GM23338 (cell line): Measurements from ENCODE around the gene PACSIN1. TPM values are rescaled to one million over a fixed set of nuclear protein-coding genes. Genes with fewer than 3 reads are reported as not detected.

Source experiments
- ATAC-seq: fragments of 200-7000 bp; cut with Tn5 transposase; 3 replicates; pipeline ENCODE4 v1.9.1; 2020
- DNase-seq: peaks from one replicate; pipeline ENCODE4 v3.0.0-alpha.2; 2015; ENCODE audit warnings: low spot score
- H2AFZ ChIP-seq: fragments of 200-600 bp; sonication (generic); 2 replicates; pipeline ENCODE4 v1.8.0; 2016; ENCODE audit warnings: antibody characterized with exemption, mild to moderate bottlenecking, moderate library complexity
- H3F3A ChIP-seq: fragments of 200-600 bp; sonication (generic); replicated peaks from 2 replicates; pipeline ENCODE4 v1.8.0; 2017; ENCODE audit warnings: antibody characterized with exemption, mixed run types, low read depth
- H3K27ac ChIP-seq: fragments of 200-600 bp; sonication (generic); 2 replicates; pipeline ENCODE4 v1.6.1; 2016; ENCODE audit warnings: low read depth
- H3K27me3 ChIP-seq: fragments of 200-600 bp; sonication (generic); 2 replicates; pipeline ENCODE4 v1.8.0; 2016; ENCODE audit warnings: mild to moderate bottlenecking, mixed run types, moderate library complexity; ENCODE audit not compliant: insufficient read depth
- H3K36me3 ChIP-seq: fragments of 200-600 bp; sonication (generic); 2 replicates; pipeline ENCODE4 v1.8.0; 2016; ENCODE audit warnings: mild to moderate bottlenecking; ENCODE audit not compliant: insufficient read depth
- H3K4me1 ChIP-seq: fragments of 200-600 bp; sonication (generic); 2 replicates; pipeline ENCODE4 v1.8.0; 2016; ENCODE audit warnings: mild to moderate bottlenecking, moderate library complexity; ENCODE audit not compliant: insufficient read depth
- H3K4me2 ChIP-seq: fragments of 200-600 bp; sonication (generic); 2 replicates; pipeline ENCODE4 v1.7.1; 2017; ENCODE audit warnings: mixed run types
- H3K4me3 ChIP-seq: fragments of 200-600 bp; sonication (generic); 2 replicates; pipeline ENCODE4 v1.6.1; 2016; ENCODE audit warnings: mixed run types
- H3K79me2 ChIP-seq: fragments of 200-600 bp; sonication (generic); replicated peaks from 2 replicates; pipeline ENCODE4 v1.8.0; 2017; ENCODE audit warnings: mild to moderate bottlenecking; ENCODE audit not compliant: insufficient read depth
- H3K9me2 ChIP-seq: fragments of 200-600 bp; sonication (generic); 2 replicates; pipeline ENCODE4 v1.8.0; 2017; ENCODE audit not compliant: insufficient read depth
- H4K20me1 ChIP-seq: fragments of 200-600 bp; sonication (generic); replicated peaks from 2 replicates; pipeline ENCODE4 v1.8.0; 2017; ENCODE audit warnings: mild to moderate bottlenecking; ENCODE audit not compliant: insufficient read depth
- H3K27ac Mint-ChIP-seq: 2 replicates; pipeline ENCODE4 v1.8.0; 2020; ENCODE audit warnings: inconsistent platforms, mild to moderate bottlenecking, moderate library complexity, mixed read lengths
- H3K27me3 Mint-ChIP-seq: 3 replicates; pipeline ENCODE4 v1.8.0; 2022; ENCODE audit warnings: low read depth, mild to moderate bottlenecking, moderate library complexity, mixed read lengths, inconsistent platforms; ENCODE audit not compliant: insufficient read depth, poor library complexity
- H3K36me3 Mint-ChIP-seq: 3 replicates; pipeline ENCODE4 v1.8.0; 2021; ENCODE audit warnings: low read depth, mild to moderate bottlenecking, inconsistent platforms, moderate library complexity, mixed read lengths
- H3K4me1 Mint-ChIP-seq: 3 replicates; pipeline ENCODE4 v1.8.0; 2020; ENCODE audit warnings: mild to moderate bottlenecking, inconsistent platforms, mixed read lengths
- H3K4me3 Mint-ChIP-seq: 3 replicates; pipeline ENCODE4 v1.8.0; 2021; ENCODE audit warnings: moderate library complexity, mild to moderate bottlenecking, inconsistent platforms, mixed read lengths
- H3K9me3 Mint-ChIP-seq: 3 replicates; pipeline ENCODE4 v1.8.0; 2020; ENCODE audit warnings: moderate library complexity, mild to moderate bottlenecking, inconsistent platforms, mixed read lengths
- CREB1 ChIP-seq: fragments of 250-450 bp; sonication (Bioruptor Pico); IDR thresholded peaks from 2 replicates; pipeline ENCODE4 v1.5.0; 2020; ENCODE audit warnings: low read depth, mild to moderate bottlenecking, moderate library complexity
- CTCF ChIP-seq, 2 experiments: fragments of 200-600 bp in 1 of 2; sonication (generic) in 1 of 2; conservative IDR thresholded peaks; 2 replicates each; pipeline versions ENCODE4 v1.5.1 to v1.6.1; 2016 to 2017; ENCODE audit warnings: antibody characterized with exemption in 2 of 2, low read depth in 2 of 2, mild to moderate bottlenecking in 2 of 2, moderate library complexity in 1 of 2
- ETS1 ChIP-seq: IDR thresholded peaks from 2 replicates; pipeline ENCODE4 v1.6.1; 2016; ENCODE audit warnings: antibody characterized with exemption
- EZH2 ChIP-seq: fragments of 200-600 bp; sonication (generic); IDR thresholded peaks from one replicate; pipeline ENCODE4 v1.8.0; 2017; ENCODE audit warnings: antibody characterized with exemption, mild to moderate bottlenecking, low read depth; ENCODE audit not compliant: unreplicated experiment
- EZH2phosphoT487 ChIP-seq: fragments of 200-600 bp; sonication (generic); IDR thresholded peaks from one replicate; pipeline ENCODE4 v1.8.1; 2018; ENCODE audit warnings: antibody characterized with exemption; ENCODE audit not compliant: unreplicated experiment
- JUNB ChIP-seq: IDR thresholded peaks from one replicate; pipeline ENCODE4 v1.6.1; 2016; ENCODE audit warnings: antibody characterized with exemption; ENCODE audit not compliant: unreplicated experiment
- NANOG ChIP-seq: IDR thresholded peaks from 2 replicates; pipeline ENCODE4 v1.6.1; 2016; ENCODE audit warnings: antibody characterized with exemption, borderline replicate concordance
- POLR2AphosphoS5 ChIP-seq: IDR thresholded peaks from 2 replicates; pipeline ENCODE4 v1.6.1; 2016; ENCODE audit warnings: antibody characterized with exemption, low read depth
- REST ChIP-seq: IDR thresholded peaks from one replicate; pipeline ENCODE4 v1.6.1; 2018; ENCODE audit warnings: antibody characterized with exemption; ENCODE audit not compliant: unreplicated experiment
- STAT1 ChIP-seq: IDR thresholded peaks from one replicate; pipeline ENCODE4 v1.6.1; 2016; ENCODE audit warnings: antibody characterized with exemption; ENCODE audit not compliant: unreplicated experiment
- ZNF114 ChIP-seq: fragments of 250-450 bp; sonication (Bioruptor Pico); IDR thresholded peaks from 2 replicates; pipeline ENCODE4 v1.5.0; 2020; ENCODE audit warnings: mild to moderate bottlenecking, moderate library complexity
- ZNF331 ChIP-seq: fragments of 250-450 bp; sonication (Bioruptor Pico); IDR thresholded peaks from 2 replicates; pipeline ENCODE4 v1.5.0; 2020; ENCODE audit warnings: low read depth, mild to moderate bottlenecking, moderate library complexity
- ZNF462 ChIP-seq: fragments of 250-450 bp; sonication (Bioruptor Pico); IDR thresholded peaks from 2 replicates; pipeline ENCODE4 v1.5.0; 2020; ENCODE audit warnings: mild to moderate bottlenecking, moderate library complexity
- polyA plus RNA-seq: library from polyadenylated mRNA; unstranded; fragments of >200 nt; fragmentation: Nextera tagmentation; extraction: Ambion mirVana; gene quantifications from 2 replicates; pipeline ENCODE4 v1.2.1, GENCODE V29; 2016
- total RNA-seq: library from RNA; depleted of rRNA; stranded (reverse); fragments of >200 nt; shearing (Covaris generic); gene quantifications from 2 replicates; pipeline ENCODE4 v1.2.3, GENCODE V29; 2014

The PACSIN1 gene
- total and polyA plus RNA-seq, 2 experiments from 2014 or later: 5.2 to 8.7 TPM

- Histone ChIP-seq H3K36me3 (no peaks in the 10 kb centered on the region), H2AFZ (no peak overlapping the region), H3F3A (no peaks in the 10 kb centered on the region), H3K9me2 (no peaks in the 10 kb centered on the region), H3K4me1 (no peaks in the 10 kb centered on the region), H3K79me2 (no peaks in the 10 kb centered on the region), H4K20me1 (no peaks in the 10 kb centered on the region; the same call in 1 of the 2 replicates), H3K4me3 (no peak overlapping the region), H3K4me2 (no peak overlapping the region), H3K27me3 (no peaks in the 10 kb centered on the region), H3K27ac (no peak overlapping the region)
- no peak for DNase-seq
- Mint-ChIP-seq H3K4me3 (no peak overlapping the region), H3K27me3 (peaks cover 1% of the 10 kb centered on the region), H3K27ac (peak overlapping the region; percentile 65; the same call in 1 of the 2 replicates), H3K9me3 (no peaks in the 10 kb centered on the region), H3K36me3 (no peaks in the 10 kb centered on the region), H3K4me1 (peaks cover 10% of the 10 kb centered on the region)
- no peak for ATAC-seq
- no peak for TF ChIP-seq STAT1
- TF ChIP-seq EZH2phosphoT487: no peak
- TF ChIP-seq ZNF462 (CRISPR knock-in tag): no peak
- no peak for TF ChIP-seq CREB1 (CRISPR knock-in tag)
- TF ChIP-seq ZNF114: no peak
- no peak for TF ChIP-seq NANOG
- no peak for TF ChIP-seq CTCF (conservative IDR thresholded peaks at IDR 0.05; ENCODE audit: low read depth in 2 of 2)
- no peak for TF ChIP-seq REST
- no peak for TF ChIP-seq ETS1
- no peak for TF ChIP-seq JUNB
- TF ChIP-seq POLR2AphosphoS5: no peak
- TF ChIP-seq EZH2: no peak
- TF ChIP-seq ZNF331: no peak
These were observed 19.6 kb downstream of the PACSIN1 start for GRCh38 chr6:34485321-34486060.
